H1 (cell line): ENCODE results near the gene TSPAN3. TPM values are rescaled to one million over a fixed set of nuclear protein-coding genes. Genes with fewer than 3 reads are reported as not detected.

ENCODE experiments used
- CEBPB ChIP-seq: IDR thresholded peaks from 2 replicates; pipeline ENCODE4 v1.6.1; 2012; ENCODE audit warnings: low read depth, low read length
- CHD7 ChIP-seq: fragments of 300-600 bp; sonication (generic); IDR thresholded peaks from 2 replicates; pipeline ENCODE4 v1.7.1; 2012; ENCODE audit warnings: low read length, moderate library complexity, mild to moderate bottlenecking, inconsistent platforms; ENCODE audit not compliant: insufficient replicate concordance
- GTF2F1 ChIP-seq: IDR thresholded peaks from 2 replicates; pipeline ENCODE4 v1.6.1; 2012; ENCODE audit warnings: low read depth, low read length, improper control_type of control experiment, borderline replicate concordance
- HDAC2 ChIP-seq, 2 experiments: fragments of 300-600 bp in 1 of 2; sonication (generic) in 1 of 2; IDR thresholded peaks; 2 replicates each; pipeline ENCODE4 v1.6.1; 2011 to 2012; ENCODE audit warnings: low read depth in 2 of 2, low read length in 2 of 2, mild to moderate bottlenecking in 2 of 2, moderate library complexity in 2 of 2, borderline replicate concordance in 1 of 2, inconsistent platforms in 1 of 2
- polyA plus RNA-seq, 7 experiments: library from polyadenylated mRNA; depleted of rRNA in 3 of 7; stranded (reverse) in 5 of 7; unstranded in 2 of 7; fragments of >200 nt in 5 of 7; fragments of 200-250 nt in 2 of 7; gene quantifications; 1 replicate in 5 of 7; 2 replicates in 1 of 7; 4 replicates in 1 of 7; pipeline versions ENCODE4 v1.2.1 to v1.2.3, GENCODE V29; 2011 to 2013; ENCODE audit warnings: missing spikeins in 2 of 7, mixed read lengths in 2 of 7
- total RNA-seq: library from RNA; stranded (reverse); fragmentation: NEBNext Ultra II Directional; extraction: Animal tissue kit (Norgen Biotek cat#: 25700); gene quantifications from 2 replicates; pipeline ENCODE4 v1.2.1, GENCODE V29; 2021

The TSPAN3 gene
- total and polyA plus RNA-seq, 2 of the 8 experiments (the other 6 are each of a cell fraction or from before 2014, with no cell fraction given): 107 to 238 TPM

- no peak for TF ChIP-seq CHD7
- TF ChIP-seq CEBPB: no peak
- no peak for TF ChIP-seq HDAC2 (IDR thresholded peaks at IDR 0.05; ENCODE audit: borderline replicate concordance in 1 of 2, low read depth in 2 of 2, low read length in 2 of 2)
- TF ChIP-seq GTF2F1: no peak
- TF ChIP-seq, all 59 proteins: peak for 0
Observed at GRCh38 chr15:77009176-77009575, 61.7 kb downstream of the TSPAN3 start (continued).
